GM21360 (cell line): ENCODE data around the gene USP30.
"Not testable (repeated sequence)": the region's sequence is repeated elsewhere in the genome, so short reads cannot be mapped to it uniquely, and the experiment has no call there.

Source experiments
- ATAC-seq: cut with Tn5 transposase; IDR thresholded peaks from one replicate; pipeline ENCODE4 v1.9.1; 2021; ENCODE audit warnings: mild to moderate bottlenecking, moderate library complexity; ENCODE audit not compliant: unreplicated experiment

USP30 gene

GRCh38 chr12:109052097-109052413 is 321 bp upstream of the USP30 start:
- no peak for ATAC-seq

- ATAC-seq: no peak
Observed at GRCh38 chr12:109053382-109054123, 1.2 kb downstream of the USP30 start.

GRCh38 chr12:109054124-109054513 is 1.7 kb downstream of the USP30 start:
- not testable (repeated sequence) for ATAC-seq

GRCh38 chr12:109054520-109054919 is 2.1 kb downstream of the USP30 start:
- no peak for ATAC-seq

- no peak for ATAC-seq
Observed at GRCh38 chr12:109056891-109057290, 4.5 kb downstream of the USP30 start.

- ATAC-seq: no peak
Observed at GRCh38 chr12:109057376-109057775, 5.0 kb downstream of the USP30 start.

GRCh38 chr12:109058773-109059172 is 6.4 kb downstream of the USP30 start:
- ATAC-seq: no peak

- no peak for ATAC-seq
Observed at GRCh38 chr12:109064143-109064542, 11.8 kb downstream of the USP30 start.

- ATAC-seq: no peak
Observed at GRCh38 chr12:109065154-109065852, 12.9 kb downstream of the USP30 start.

- no peak for ATAC-seq
Observed at GRCh38 chr12:109065853-109066193, 13.4 kb downstream of the USP30 start.

GRCh38 chr12:109069307-109070271 is 17.2 kb downstream of the USP30 start:
- no peak for ATAC-seq

GRCh38 chr12:109074866-109075265 is 22.5 kb downstream of the USP30 start:
- no peak for ATAC-seq

- no peak for ATAC-seq
Observed at GRCh38 chr12:109082751-109083150, 30.4 kb downstream of the USP30 start.

GRCh38 chr12:109084425-109084824 is 32.0 kb downstream of the USP30 start:
- ATAC-seq: no peak

GRCh38 chr12:109085590-109085989 is 33.2 kb downstream of the USP30 start:
- ATAC-seq: no peak

- no peak for ATAC-seq
Observed at GRCh38 chr12:109087250-109087649, 34.9 kb downstream of the USP30 start.

- no peak for ATAC-seq
Observed at GRCh38 chr12:109088818-109089217, 36.4 kb downstream of the USP30 start.

GRCh38 chr12:109089683-109090082 is 37.3 kb downstream of the USP30 start:
- no peak for ATAC-seq

GRCh38 chr12:109092497-109093021 is 40.2 kb downstream of the USP30 start:
- no peak for ATAC-seq

GRCh38 chr12:109093022-109093918 is 40.9 kb downstream of the USP30 start, which contains the start of gene ALKBH2:
TSS of gene ALKBH2 (minus strand) at chr12:109093472. CDS start at chr12:109092786, 686 bp downstream.
- peak; percentile 68 for ATAC-seq
